CD4-positive, alpha-beta T cell treated with Interleukin-17A for 4 hours (primary cell): ENCODE measurements around the gene CALD1.

Experiments
- DNase-seq: peaks from one replicate; pipeline ENCODE4 v3.0.0-alpha.2; 2020; ENCODE audit warnings: mixed read lengths

Gene CALD1

DNA sequence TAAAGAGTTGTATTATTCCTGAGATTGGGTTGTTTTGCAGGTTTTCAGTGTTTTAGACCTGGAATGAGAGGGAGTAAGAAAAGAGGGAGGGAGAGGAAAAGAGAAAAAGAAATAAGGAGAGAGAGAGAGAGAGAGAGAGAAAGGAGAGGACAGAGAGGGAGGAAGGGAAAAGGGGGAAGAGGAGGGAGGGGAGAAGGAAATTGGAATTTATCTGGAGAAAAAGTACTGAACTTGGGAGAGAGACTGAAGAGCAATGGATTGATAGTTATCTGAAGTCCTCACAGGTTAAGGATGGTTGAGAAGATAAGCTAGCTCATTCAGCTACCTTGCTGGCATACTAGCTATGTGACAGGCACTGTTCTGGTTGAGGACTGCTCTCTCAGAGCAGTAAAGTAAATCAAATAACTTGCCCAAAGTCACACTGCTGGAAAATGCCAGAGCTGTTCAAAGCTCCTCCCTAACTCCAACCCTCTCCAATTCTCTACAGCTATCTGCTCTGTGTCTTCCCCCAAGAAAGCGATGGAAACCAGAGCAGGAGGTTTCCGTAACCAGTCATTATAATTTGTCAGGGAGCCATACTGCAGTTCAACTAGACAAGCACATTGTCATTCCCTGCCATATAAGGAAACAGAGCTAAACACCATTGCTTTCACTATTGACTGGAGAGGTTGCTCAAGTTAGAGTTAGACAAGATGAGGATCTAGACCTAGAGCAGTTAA, 10.7 kb downstream of the CALD1 start:
- DNase-seq = no peak

GRCh38 chr7:134792968-134793367, 13.5 kb downstream of the CALD1 start:
- no peak for DNase-seq

DNA sequence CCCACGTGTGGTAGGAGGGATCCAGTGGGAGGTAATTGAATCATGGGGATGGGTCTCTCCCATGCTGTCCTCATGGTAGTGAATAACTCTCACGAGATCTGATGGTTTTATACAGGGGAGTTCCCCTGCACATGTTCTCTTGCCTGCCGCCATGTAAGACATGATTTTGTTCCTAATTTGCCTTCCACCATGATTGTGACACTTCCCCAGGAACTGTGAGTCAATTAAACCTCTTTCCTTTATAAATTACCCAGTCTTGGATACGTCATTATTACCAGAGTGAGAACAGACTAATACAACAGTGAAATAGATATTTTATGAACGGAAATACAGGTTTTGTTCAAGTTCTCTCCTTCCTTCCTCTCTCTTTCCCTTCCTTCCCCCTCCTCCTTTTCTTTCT, 15.8 kb downstream of the CALD1 start:
- DNase-seq = no peak

- DNase-seq = no peak
Measured at GRCh38 chr7:134798155-134798554, 18.7 kb downstream of the CALD1 start.

GRCh38 chr7:134799377-134799776, 19.9 kb downstream of the CALD1 start:
- DNase-seq = no peak

GRCh38 chr7:134802762-134803161, 23.3 kb downstream of the CALD1 start:
- no peak for DNase-seq

DNA sequence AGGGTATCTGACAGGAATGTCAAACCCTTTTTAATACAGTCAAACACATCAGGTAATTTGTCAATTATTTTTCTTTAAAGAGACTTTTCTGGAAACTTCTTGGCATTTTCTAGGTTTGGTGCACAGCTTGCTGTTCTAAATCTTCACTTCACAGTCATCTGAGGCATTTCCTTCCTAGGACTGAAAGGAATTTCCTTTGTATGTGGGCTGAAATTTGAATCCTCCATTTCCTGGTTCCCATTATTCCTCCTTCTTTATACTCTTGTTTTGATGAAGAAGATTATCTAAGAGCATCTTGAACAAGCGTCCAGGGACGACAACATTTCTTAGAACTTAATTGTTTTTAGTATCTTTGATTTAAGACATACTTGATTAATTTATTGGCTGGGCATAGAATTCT, 24.9 kb downstream of the CALD1 start:
- DNase-seq = no peak

DNA sequence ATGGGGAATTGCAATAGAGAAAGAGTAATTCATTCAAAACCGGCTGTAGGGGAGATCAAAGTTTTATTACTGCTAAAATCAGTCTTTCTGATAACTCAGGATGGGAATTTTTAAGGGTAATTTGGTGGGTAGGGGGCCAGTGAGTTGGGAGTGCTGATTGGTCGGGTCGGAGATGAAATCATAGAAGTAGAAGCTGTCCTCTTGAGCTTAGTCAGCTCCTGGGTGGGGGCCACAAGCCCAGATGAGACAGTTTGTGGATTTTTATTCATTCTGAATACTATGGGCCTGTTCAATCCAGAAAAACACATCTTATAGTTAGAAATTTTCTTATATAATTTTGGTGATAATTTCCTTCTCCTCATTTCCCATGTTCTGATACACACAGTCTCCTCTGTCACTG, 25.4 kb downstream of the CALD1 start:
- DNase-seq = no peak

- DNase-seq = no peak
Measured at GRCh38 chr7:134806197-134806596, 26.8 kb downstream of the CALD1 start.

DNA sequence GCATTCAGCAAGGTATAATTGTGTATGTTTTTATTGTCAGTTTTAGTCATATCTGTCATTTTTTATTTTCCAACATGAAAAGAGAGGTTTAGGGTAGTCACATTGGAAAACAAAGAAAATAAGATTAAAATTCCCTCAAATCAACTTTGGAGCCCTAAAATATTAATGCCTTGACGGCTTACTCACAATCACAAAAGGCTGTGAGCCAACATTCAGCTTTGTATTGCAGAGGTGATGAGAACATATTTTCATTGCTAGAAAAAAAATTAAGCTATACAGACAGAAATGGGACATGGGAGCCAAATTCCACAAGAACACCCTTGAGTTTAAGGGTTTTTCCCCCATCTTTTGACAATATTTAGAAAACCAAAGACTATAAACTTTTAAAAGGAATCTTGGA, 30.2 kb downstream of the CALD1 start:
- DNase-seq = no peak

DNA sequence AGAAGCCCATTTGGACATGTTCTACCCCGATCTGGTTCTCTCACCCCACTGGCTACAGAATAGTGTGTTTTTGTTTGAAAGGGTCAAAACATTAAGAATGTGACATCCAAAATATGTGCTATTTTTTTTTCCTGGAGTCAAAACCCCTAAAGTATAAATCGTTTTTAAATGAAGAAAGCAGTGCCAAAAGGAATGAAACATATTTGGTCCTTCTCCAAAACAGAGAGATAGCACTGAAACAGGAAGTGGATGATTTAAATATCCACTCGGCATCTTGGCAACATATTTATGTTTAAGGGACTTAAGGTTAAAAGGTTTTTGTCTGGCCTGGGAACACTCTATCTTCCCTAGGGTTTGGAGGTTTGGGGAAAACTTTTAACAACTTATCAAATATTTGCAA, 32.3 kb downstream of the CALD1 start:
- DNase-seq = no peak

DNA sequence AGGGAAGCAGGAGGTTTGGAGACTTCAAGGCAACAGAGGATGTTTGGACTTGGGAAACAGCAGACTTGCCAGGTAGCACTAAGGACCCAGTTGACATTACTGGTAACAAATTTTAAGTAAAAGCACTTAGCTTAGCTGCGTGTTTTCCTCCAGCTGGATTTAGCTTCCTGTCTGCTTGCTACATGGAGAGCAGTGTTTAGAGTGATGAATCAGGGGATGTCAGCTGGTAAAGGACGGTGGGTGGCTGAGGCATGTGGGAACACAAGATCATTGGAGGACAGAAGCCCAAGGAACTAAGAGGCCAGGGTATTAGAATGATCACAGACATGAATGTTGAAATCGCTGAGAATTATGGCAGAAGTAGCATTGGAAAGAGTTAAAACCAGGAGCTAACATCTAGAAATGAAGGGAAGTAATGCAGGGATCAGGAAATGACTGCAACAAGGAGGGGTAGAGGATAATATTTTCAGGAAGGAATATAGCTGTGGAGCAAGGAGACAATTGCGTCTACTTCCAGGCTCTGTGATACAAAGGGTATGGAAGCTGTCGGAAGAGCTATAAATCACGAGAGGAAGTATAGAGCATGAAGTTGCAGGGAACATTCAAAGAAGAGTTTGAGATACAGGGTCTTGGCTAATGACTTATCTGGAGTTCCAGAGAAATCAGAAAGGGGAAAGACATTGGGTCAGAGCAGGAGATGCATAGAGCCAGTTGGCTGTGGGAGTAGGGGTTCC, 34.4 kb downstream of the CALD1 start:
- no peak for DNase-seq

DNA sequence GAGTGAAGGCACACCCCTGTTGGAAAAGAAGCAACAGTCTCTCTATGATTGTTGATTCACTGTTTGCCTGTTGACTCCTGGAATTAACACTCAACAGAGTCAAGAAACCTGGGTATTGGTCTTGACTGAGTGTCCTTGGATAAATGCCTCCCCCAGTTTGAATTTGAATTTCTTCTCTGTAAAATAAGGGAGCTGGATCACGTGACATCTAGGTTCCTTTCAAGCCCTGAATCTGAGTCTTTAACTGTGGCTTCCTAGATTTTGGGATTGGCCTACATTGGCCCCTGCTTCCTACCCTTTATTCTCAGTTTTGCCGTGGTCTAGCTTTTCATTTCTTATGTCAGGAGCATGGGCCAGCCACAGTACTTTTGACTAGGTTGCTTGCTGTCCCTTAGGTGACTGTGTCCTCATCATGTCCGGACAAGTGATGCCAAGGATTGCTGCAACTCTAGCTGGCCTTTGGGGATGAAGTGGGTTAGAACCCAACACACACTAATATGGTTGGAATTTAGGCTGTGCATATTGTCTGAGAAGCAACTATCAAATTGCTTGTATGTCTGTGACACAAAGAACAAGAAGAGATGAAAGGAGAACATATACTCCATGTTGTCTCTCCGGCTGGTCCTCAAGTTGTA, 35.4 kb downstream of the CALD1 start:
- DNase-seq = no peak

DNA sequence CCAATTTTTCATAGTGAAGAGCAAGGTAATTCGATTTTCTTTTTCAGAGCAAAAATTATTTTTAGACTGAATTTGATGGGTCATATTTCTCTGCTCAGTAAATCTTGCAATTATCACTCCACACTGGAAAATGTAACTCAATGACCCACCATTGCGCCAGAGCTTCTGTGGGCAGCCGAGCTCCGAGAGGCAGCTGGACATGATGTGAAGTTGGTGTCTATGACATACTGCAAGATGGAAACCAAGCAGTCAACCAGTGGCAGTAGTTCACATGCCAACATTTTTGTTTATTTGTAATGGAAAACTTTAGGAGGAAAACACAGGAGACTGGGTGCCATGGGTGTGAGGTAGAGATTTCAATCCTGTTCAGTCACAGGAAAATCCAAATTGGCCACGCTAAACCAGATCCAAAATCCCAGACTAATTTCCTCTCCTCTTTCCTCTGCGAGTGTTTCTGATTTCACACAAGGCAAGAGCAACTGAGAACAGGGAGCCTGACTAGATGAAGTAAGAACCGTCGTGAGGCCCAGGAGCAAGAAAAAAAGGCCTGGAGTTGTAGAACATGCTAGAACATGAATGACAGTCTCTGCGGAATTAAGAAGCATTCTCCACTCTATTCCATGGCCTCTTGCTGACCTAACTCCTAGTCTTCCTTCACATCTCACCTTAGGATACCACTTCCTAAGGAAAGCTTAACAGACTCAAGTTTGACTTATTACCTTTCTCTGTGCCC, 39.3 kb downstream of the CALD1 start:
- DNase-seq = no peak

GRCh38 chr7:134819401-134819800, 40.0 kb downstream of the CALD1 start:
- no peak for DNase-seq

- DNase-seq = no peak
Measured at GRCh38 chr7:134820295-134820694, 40.9 kb downstream of the CALD1 start.

DNA sequence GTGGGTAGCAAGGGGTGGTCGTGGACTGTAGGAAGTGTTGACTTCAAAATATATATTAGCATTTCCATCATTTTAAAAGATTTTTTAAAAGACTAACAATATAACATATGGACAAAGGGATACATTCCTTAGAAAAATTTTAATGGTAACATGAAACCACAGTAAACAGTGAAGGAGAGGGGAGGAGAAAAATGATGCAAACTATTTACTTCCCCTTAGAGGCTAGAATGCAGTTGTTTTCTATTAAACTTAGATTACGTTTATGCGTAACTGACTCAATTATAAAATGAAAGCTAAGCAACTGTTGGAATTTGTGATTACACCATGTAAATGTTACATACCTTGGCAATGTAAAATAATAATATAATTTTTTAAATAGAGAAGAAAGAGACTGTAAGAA, 41.3 kb downstream of the CALD1 start:
- no peak for DNase-seq

DNA sequence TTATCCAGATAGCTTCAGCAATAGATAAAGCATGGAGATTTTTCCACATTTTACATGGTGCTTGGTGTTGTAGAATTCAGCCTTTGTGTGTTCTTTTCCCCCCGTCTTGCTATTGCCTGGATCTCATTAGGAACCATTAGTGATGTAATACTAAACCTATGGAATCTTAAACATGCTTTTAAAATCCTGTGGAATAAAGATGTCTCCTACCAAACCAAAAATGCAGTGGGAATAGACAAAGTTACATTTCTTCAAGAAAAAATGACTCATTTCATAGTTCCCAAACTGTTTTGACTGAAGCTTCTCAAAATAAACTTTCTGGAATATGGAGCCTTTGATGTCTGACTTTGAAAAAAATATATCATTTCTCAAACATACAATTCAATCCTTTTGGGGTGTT, 44.0 kb downstream of the CALD1 start:
- DNase-seq = no peak

- no peak for DNase-seq
Measured at GRCh38 chr7:134825666-134826065, 46.2 kb downstream of the CALD1 start.

GRCh38 chr7:134826105-134826504, 46.7 kb downstream of the CALD1 start:
- no peak for DNase-seq

- DNase-seq = no peak
Measured at GRCh38 chr7:134827436-134827835, 48.0 kb downstream of the CALD1 start.

DNA sequence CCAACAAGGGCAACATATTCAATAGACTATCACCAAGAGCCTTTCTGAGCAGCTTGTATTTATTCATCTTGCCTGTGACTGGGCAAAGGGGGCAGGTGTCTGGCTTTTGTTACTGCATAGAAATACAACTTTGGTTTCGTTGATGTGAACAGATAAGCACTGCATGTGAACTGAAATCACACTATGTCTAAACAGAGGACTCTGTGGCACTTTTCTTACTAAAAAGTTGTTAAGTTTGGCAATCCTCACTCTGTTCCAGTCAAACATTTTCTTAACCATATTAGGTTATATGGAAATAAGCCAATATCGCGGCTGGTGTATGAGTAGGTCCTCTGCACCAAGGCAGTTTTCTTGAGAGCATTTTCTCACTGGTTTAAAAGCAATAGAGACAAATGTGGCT, 48.5 kb downstream of the CALD1 start:
- DNase-seq = no peak

DNA sequence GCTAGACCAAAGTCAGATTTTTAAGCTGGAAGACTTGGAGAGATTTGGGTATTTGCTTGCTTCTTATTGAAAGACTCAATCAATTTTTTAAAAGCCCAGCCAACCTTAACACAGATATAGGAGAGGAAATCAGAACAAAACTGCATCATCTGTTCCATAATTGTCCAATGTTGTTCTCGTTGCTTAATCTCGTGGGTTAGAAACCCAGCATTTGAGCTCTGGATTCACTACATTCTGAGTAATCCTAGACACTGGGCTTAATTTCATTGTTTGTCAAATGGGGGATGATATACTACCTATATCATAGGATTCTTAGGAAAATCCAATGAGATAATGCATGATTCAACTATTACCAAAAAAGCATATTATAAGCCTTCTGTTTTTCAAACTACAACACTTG, 48.9 kb downstream of the CALD1 start:
- DNase-seq = no peak
